CD14-positive monocyte (primary cell): ENCODE results near the gene SCAF8. TPM values are rescaled to one million over a fixed set of nuclear protein-coding genes. Genes with fewer than 3 reads are reported as not detected.

Experiments
- DNase-seq, 3 donors: peaks; one replicate each; pipeline ENCODE4 v3.0.0-alpha.2; 2011 to 2022
- H2AFZ ChIP-seq: 2 replicates; pipeline ENCODE4 v1.6.0; 2012; ENCODE audit warnings: mild to moderate bottlenecking, low read depth, low read length, inconsistent platforms; ENCODE audit not compliant: insufficient read depth, poor library complexity, severe bottlenecking
- H3K27ac ChIP-seq, 2 donors: 1 replicate in 1 of 2; 2 replicates in 1 of 2; pipeline ENCODE4 v1.5.1; 2012 to 2013; ENCODE audit warnings: low read length in 2 of 2, control low read depth in 1 of 2, inconsistent platforms in 1 of 2, low read depth in 1 of 2, mild to moderate bottlenecking in 1 of 2
- H3K27me3 ChIP-seq, 2 donors: one replicate each; pipeline versions ENCODE4 v1.6.0 to v1.6.1; 2011 to 2013; ENCODE audit warnings: low read length in 2 of 2; ENCODE audit not compliant: control insufficient read depth in 2 of 2, insufficient read depth in 2 of 2
- H3K36me3 ChIP-seq, 2 donors: replicated peaks in 1 of 2; 1 replicate in 1 of 2; 2 replicates in 1 of 2; pipeline versions ENCODE4 v1.5.1 to v1.6.1; 2012 to 2013; ENCODE audit warnings: low read length in 2 of 2, control low read depth in 1 of 2, inconsistent platforms in 1 of 2, mild to moderate bottlenecking in 1 of 2; ENCODE audit not compliant: insufficient read depth in 2 of 2, control insufficient read depth in 1 of 2
- H3K4me1 ChIP-seq, 2 donors: 1 replicate in 1 of 2; 2 replicates in 1 of 2; pipeline versions ENCODE4 v1.5.1 to v1.6.1; 2012 to 2013; ENCODE audit warnings: low read length in 2 of 2, control low read depth in 1 of 2, inconsistent platforms in 1 of 2, mild to moderate bottlenecking in 1 of 2, moderate library complexity in 1 of 2; ENCODE audit not compliant: insufficient read depth in 2 of 2, control insufficient read depth in 1 of 2
- H3K4me2 ChIP-seq: replicated peaks from 2 replicates; pipeline ENCODE3; 2012; ENCODE audit warnings: low read length, moderate library complexity, mild to moderate bottlenecking; ENCODE audit not compliant: poor library complexity, severe bottlenecking; ENCODE audit errors: extremely low read depth
- H3K4me3 ChIP-seq, 3 experiments: fragments of 200-600 bp in 1 of 3; sonication (generic) in 1 of 3; replicated peaks in 1 of 3; 1 replicate in 2 of 3; 2 replicates in 1 of 3; pipeline ENCODE4 v1.5.1; 2011 to 2013; ENCODE audit warnings: low read length in 3 of 3, mild to moderate bottlenecking in 3 of 3, control low read depth in 2 of 3, low read depth in 2 of 3, inconsistent platforms in 1 of 3, moderate library complexity in 1 of 3
- H3K79me2 ChIP-seq: 2 replicates; pipeline ENCODE4 v1.6.0; 2012; ENCODE audit warnings: mild to moderate bottlenecking, control low read depth, inconsistent platforms, low read length, moderate library complexity; ENCODE audit not compliant: insufficient read depth
- H3K9ac ChIP-seq: 2 replicates; pipeline ENCODE4 v1.6.0; 2017; ENCODE audit warnings: low read length, mild to moderate bottlenecking; ENCODE audit not compliant: insufficient read depth, poor library complexity, severe bottlenecking
- H3K9me3 ChIP-seq, 2 donors: replicated peaks in 1 of 2; 1 replicate in 1 of 2; 2 replicates in 1 of 2; pipeline versions ENCODE4 v1.5.1 to v1.6.1; 2012 to 2013; ENCODE audit warnings: low read length in 2 of 2, control low read depth in 1 of 2; ENCODE audit not compliant: control insufficient read depth in 1 of 2, insufficient read depth in 1 of 2
- H4K20me1 ChIP-seq: 2 replicates; pipeline ENCODE4 v1.6.0; 2012; ENCODE audit warnings: mild to moderate bottlenecking, low read length, control low read depth, moderate library complexity; ENCODE audit not compliant: insufficient read depth
- H3K27ac Mint-ChIP-seq, 7 donors: one replicate each; pipeline ENCODE4 v1.8.0; 2020; ENCODE audit warnings: mild to moderate bottlenecking in 7 of 7, mixed read lengths in 7 of 7, moderate library complexity in 6 of 7, inconsistent platforms in 2 of 7
- H3K27me3 Mint-ChIP-seq, 3 donors: one replicate each; pipeline ENCODE4 v1.8.0; 2021 to 2022; ENCODE audit warnings: low read depth in 3 of 3, mild to moderate bottlenecking in 3 of 3, mixed read lengths in 3 of 3, moderate library complexity in 3 of 3, inconsistent platforms in 1 of 3
- H3K36me3 Mint-ChIP-seq, 2 donors: one replicate each; pipeline ENCODE4 v1.8.0; 2020; ENCODE audit warnings: mixed read lengths in 2 of 2, inconsistent platforms in 1 of 2, mild to moderate bottlenecking in 1 of 2
- H3K4me1 Mint-ChIP-seq: one replicate; pipeline ENCODE4 v1.8.0; 2020; ENCODE audit warnings: mild to moderate bottlenecking, mixed read lengths
- H3K4me3 Mint-ChIP-seq, 2 donors: one replicate each; pipeline ENCODE4 v1.8.0; 2020; ENCODE audit warnings: mild to moderate bottlenecking in 2 of 2, mixed read lengths in 2 of 2, moderate library complexity in 1 of 2
- H3K9me3 Mint-ChIP-seq, 7 donors: one replicate each; pipeline ENCODE4 v1.8.0; 2020 to 2022; ENCODE audit warnings: mixed read lengths in 7 of 7, mild to moderate bottlenecking in 6 of 7, moderate library complexity in 6 of 7, inconsistent platforms in 2 of 7
- CTCF ChIP-seq: fragments of 200-600 bp; IDR thresholded peaks from one replicate; pipeline ENCODE4 v1.8.0; 2022; ENCODE audit warnings: antibody characterized with exemption, mild to moderate bottlenecking
- WGBS: methylation state at CpG from one replicate; pipeline ENCODE4 v1.1.5; 2013; ENCODE audit warnings: missing lambda C conversion rate; ENCODE audit not compliant: insufficient coverage; 5-methylcytosine and 5-hydroxymethylcytosine counted together
- intact Hi-C, 2 donors: fragments of 100-400 bp; cut with micrococcal nuclease; formaldehyde crosslinking; loops; one replicate each; pipeline versions ENCODE4 v1.15.0 to v1.15.1; 2023
- polyA plus RNA-seq, 3 donors: library from polyadenylated mRNA; depleted of rRNA in 1 of 3; unstranded in 2 of 3; stranded (reverse) in 1 of 3; fragments of 300-500 nt in 2 of 3; fragments of >200 nt in 1 of 3; fragmentation: Illumina TruSeq in 2 of 3; gene quantifications; 1 replicate in 2 of 3; 2 replicates in 1 of 3; pipeline ENCODE4 v1.2.3, GENCODE V29; 2012 to 2021

Gene SCAF8
- polyA plus RNA-seq, 3 donors, result 2.8 to 18.5 (median 4.2) TPM

GRCh38 chr6:154719433-154719832 is 13.8 kb upstream of the SCAF8 start:
- H3K27me3 ChIP-seq, result no peaks in the 10 kb centered on the region
- H3K9ac ChIP-seq, result no peak overlapping the region
- no peak overlapping the region for H3K4me3 ChIP-seq
- DNase-seq, result no peak
- Mint-ChIP-seq H3K9me3 (peaks cover 3 to 33% (median 19%) of the 10 kb centered on the region in 7 donors), H3K27ac (no peak overlapping the region), H3K4me3 (no peak overlapping the region), H3K36me3 (no peaks in the 10 kb centered on the region), H3K27me3 (peaks cover 3 to 15% (median 6%) of the 10 kb centered on the region in 3 donors), H3K4me1 (peaks cover 13% of the 10 kb centered on the region)
- intact Hi-C loops, result no loop called here
- H3K4me1 ChIP-seq, result peaks cover 15 to 22% of the 10 kb centered on the region in 2 donors
- no peak overlapping the region for H3K27ac ChIP-seq
- 100% methylated on average over 1 of the region's 4 CpGs for WGBS
- no peak for TF ChIP-seq CTCF
- no peaks in the 10 kb centered on the region for H3K79me2 ChIP-seq
- H3K9me3 ChIP-seq, result peaks cover 8 to 10% of the 10 kb centered on the region in 2 donors
- no peak overlapping the region for H2AFZ ChIP-seq
- no peaks in the 10 kb centered on the region for H3K36me3 ChIP-seq
- no peak overlapping the region for H3K4me2 ChIP-seq
- no peaks in the 10 kb centered on the region for H4K20me1 ChIP-seq

DNA sequence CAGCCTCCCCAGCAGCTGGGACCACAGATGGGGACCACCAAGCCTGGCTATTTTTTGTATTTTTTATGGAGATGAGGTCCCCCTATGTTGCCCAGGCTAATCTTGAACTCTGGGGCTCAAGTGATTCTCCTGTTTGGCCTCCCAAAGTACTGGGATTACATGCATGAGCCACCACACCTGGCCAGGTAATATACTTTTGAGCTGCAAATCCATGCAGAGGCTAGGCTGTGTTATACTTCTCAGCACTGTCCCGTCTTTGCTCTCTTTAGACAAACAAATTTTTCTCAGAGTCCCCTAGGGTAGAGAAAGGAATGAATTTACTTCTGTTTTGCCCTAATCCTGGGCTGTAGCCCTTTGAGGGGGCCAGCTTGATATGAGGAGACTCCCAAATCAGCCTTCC is 13.4 kb upstream of the SCAF8 start:
- H3K27me3 Mint-ChIP-seq, result peaks cover 3 to 15% (median 6%) of the 10 kb centered on the region in 3 donors
- Histone ChIP-seq H3K79me2 (no peaks in the 10 kb centered on the region), H3K36me3 (no peaks in the 10 kb centered on the region), H4K20me1 (no peaks in the 10 kb centered on the region), H3K4me3 (no peak overlapping the region), H2AFZ (no peak overlapping the region), H3K9me3 (peaks cover 8 to 10% of the 10 kb centered on the region in 2 donors), H3K4me1 (peaks cover 11 to 17% of the 10 kb centered on the region in 2 donors), H3K9ac (no peak overlapping the region), H3K27me3 (no peaks in the 10 kb centered on the region), H3K27ac (no peak overlapping the region), H3K4me2 (no peak overlapping the region)
- H3K36me3 Mint-ChIP-seq, result no peaks in the 10 kb centered on the region
- no peak overlapping the region for H3K4me3 Mint-ChIP-seq
- intact Hi-C loops, result no loop called here
- DNase-seq, result no peak
- H3K9me3 Mint-ChIP-seq, result peaks cover 3 to 33% (median 19%) of the 10 kb centered on the region in 7 donors
- TF ChIP-seq CTCF, result no peak
- no peak overlapping the region for H3K27ac Mint-ChIP-seq
- no CpG with 5 or more reads among the region's 1 CpG for WGBS
- peaks cover 10% of the 10 kb centered on the region for H3K4me1 Mint-ChIP-seq
